GM18873 (cell line): ENCODE data around the gene DPH1.

ENCODE experiments used
- ATAC-seq: cut with Tn5 transposase; IDR thresholded peaks from one replicate; pipeline ENCODE4 v1.9.1; 2021; ENCODE audit warnings: mild to moderate bottlenecking, moderate library complexity, moderate number of reproducible peaks; ENCODE audit not compliant: unreplicated experiment, low FRiP score

DPH1 gene

GRCh38 chr17:2048805-2049204, 18.9 kb downstream of the DPH1 start:
- no peak for ATAC-seq

DNA sequence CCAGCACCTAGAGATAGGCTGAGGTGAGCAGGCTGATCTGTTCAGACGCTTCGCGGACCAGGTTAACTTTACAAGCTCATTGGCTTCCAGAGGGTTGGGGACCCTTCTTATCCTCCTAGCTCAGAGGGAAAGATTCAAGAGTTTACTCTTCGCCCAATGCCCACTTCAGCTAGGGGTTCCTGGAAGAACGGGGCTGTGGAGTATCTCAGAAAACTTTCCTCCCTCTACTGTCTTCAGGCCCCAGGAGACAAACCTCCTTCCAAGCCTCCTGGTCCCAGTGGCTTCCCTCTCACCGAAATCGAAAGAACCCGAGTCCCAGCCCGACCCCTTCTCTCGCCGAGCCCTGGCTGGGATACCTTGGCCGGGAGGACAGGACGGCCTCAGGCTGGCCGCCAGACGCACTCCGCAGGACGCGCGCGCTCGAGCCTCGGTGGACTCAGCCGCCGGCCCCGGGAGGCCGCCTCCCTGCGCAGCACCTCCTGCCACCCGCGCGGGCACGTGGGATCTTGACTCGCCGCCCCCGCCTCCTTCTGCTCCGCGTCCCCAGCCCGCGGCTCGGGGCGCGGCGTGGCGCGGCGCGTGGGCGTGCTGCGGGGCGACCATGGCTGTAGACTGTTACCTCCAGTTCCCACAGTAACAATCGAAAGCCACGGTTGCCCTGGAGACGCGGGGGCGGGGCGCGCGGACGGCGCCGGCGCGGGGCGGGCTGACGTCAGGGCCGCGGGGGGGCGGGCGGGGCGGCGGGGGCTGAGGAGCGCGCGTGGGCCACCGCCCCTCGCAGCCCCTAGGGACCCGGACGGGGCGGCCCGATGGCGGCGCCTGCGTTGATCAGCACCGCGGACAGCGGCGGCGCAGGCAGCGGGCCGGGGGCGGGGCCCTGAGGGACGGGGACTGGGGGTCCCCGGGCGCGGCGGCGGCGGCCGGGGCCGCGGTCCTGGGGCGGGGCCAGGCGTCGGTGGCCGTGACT, 19.7 kb downstream of the DPH1 start:
- ATAC-seq = no peak

DNA sequence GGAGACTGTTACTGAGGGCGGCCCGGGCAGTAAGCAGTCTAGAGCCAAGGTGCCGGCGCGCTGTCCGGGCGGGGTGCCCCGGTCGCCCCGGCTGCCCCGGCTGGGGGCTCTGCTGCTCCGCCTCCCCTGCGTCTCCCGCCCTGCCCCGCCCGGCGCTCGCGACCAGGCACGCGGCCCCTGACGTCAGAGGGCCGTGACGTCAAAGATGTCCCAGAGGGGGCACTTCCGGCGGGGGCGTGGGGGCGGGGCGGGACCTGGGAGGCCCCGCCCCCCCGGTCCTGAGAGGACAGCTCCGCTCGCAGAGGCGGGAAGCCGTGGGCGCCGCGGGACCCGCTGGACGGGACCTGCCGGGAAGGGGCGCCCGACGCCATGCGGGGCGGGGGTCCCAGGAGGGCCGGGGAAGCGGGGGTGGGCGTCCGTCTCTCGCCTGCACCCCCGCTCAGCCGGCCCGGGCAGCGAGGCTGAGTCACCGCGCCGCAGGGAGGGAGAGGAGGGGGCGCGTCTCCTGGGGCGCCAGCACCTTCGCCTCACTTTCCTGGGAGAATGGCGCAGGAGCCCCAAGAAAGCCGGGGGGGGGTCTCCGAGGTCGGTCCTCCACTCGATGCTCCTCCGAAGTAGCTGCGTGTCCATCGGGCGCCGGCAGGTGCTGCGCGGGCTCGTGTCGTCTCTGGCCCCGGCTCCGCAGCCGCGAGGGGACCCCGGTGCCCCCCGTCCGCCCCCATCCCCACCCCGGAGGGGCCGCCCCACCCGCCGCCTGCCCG, 20.5 kb downstream of the DPH1 start:
- ATAC-seq = no peak

GRCh38 chr17:2051061-2051932, 21.3 kb downstream of the DPH1 start:
- no peak for ATAC-seq

GRCh38 chr17:2051933-2052559, 22.1 kb downstream of the DPH1 start:
- no peak for ATAC-seq

DNA sequence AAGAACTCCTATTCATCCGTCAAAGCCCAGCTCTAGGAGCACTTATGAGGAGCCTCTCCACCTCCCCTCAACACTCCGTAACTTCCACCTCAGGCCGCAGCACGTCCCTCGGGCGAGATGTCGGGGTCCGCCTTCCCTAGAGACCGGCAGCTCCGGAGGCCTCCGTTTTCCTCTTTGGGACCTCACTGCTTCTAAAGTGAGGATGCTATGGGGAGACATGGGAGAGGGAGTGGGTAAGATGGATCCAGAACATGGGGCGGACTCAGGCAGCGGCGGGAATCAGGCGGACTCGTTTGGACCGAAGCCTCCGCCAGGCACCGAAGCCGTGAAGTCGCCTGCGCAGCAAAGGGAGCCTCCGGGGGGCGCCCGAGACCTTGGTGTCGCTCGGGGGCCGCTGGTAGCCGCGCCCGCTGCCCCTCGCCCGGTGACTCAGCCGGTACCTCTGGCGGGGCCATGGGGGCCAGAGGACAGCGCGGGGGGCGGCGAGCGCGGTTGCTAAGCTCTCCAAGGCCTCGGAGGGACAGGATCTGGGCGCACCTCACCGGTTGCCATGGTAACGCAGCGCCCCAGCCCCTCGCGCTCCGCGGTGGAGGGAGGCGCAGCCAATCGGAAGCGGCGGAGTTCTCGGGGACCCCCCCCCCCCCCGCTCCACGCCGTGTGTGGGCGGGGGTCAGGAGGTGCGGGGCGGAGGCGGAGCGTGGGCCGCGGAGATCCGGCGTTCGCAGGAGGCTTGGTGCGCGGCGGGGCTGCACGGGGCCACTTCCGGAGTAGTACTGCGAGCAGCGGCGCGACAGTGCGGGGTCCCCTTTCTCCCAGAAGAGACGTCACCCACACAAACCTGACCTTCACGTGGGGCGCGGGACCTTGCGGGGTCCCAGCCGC, 23.7 kb downstream of the DPH1 start:
- no peak for ATAC-seq

DNA sequence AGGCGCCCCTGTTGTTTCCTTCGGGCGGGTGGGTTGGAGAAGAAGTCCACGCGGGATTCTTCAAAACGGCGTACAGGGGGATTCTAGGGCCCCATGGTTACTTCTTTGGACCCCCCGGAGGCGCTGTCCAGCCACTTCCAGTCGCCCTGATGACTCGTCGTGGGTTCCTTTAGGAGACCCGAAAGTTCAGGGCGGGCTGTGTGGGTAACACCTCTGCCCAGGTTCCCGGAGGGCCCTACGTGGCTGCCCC, 24.2 kb downstream of the DPH1 start:
- no peak for ATAC-seq

- no peak for ATAC-seq
Measured at GRCh38 chr17:2054512-2055291, 24.7 kb downstream of the DPH1 start, which contains the start of gene HIC1. TSS of gene HIC1 (plus strand) at chr17:2055103. CDS start at chr17:2056691, 1,588 bp downstream.

GRCh38 chr17:2055292-2056205, 25.6 kb downstream of the DPH1 start:
- ATAC-seq = no peak

DNA sequence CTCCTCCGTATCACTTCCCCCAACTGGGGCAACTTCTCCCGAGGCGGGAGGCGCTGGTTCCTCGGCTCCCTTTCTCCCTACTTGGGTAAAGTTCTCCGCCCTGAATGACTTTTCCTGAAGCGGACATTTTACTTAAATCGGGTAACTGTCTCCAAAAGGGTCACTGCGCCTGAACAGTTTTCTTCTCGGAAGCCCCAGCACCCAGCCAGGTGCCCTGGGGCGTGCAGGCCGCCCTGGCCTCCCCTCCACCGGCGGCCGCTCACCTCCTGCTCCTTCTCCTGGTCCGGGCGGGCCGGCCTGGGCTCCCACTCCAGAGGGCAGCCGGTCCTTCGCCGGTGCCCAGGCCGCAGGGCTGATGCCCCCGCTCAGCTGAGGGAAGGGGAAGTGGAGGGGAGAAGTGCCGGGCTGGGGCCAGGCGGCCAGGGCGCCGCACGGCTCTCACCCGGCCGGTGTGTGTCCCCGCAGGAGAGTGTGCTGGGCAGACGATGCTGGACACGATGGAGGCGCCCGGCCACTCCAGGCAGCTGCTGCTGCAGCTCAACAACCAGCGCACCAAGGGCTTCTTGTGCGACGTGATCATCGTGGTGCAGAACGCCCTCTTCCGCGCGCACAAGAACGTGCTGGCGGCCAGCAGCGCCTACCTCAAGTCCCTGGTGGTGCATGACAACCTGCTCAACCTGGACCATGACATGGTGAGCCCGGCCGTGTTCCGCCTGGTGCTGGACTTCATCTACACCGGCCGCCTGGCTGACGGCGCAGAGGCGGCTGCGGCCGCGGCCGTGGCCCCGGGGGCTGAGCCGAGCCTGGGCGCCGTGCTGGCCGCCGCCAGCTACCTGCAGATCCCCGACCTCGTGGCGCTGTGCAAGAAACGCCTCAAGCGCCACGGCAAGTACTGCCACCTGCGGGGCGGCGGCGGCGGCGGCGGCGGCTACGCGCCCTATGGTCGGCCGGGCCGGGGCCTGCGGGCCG, 26.5 kb downstream of the DPH1 start:
- ATAC-seq = no peak

DNA sequence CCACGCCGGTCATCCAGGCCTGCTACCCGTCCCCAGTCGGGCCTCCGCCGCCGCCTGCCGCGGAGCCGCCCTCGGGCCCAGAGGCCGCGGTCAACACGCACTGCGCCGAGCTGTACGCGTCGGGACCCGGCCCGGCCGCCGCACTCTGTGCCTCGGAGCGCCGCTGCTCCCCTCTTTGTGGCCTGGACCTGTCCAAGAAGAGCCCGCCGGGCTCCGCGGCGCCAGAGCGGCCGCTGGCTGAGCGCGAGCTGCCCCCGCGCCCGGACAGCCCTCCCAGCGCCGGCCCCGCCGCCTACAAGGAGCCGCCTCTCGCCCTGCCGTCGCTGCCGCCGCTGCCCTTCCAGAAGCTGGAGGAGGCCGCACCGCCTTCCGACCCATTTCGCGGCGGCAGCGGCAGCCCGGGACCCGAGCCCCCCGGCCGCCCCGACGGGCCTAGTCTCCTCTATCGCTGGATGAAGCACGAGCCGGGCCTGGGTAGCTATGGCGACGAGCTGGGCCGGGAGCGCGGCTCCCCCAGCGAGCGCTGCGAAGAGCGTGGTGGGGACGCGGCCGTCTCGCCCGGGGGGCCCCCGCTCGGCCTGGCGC, 27.3 kb downstream of the DPH1 start:
- ATAC-seq = no peak

- ATAC-seq = no peak
Measured at GRCh38 chr17:2057760-2058585, 28.0 kb downstream of the DPH1 start.

GRCh38 chr17:2058586-2059546, 28.9 kb downstream of the DPH1 start:
- ATAC-seq = no peak
